Activated CD4-positive, alpha-beta T cell treated with anti-CD3 and anti-CD28 coated beads, Interleukin-2, Interleukin-6, amounts not matched to agents 100 ng/mL and 50 ng/mL, durations not matched to agents 16 hours and 8 hours (primary cell): ENCODE results near the gene SLIT3.

Source experiments
- DNase-seq: peaks from one replicate; pipeline ENCODE4 v3.0.0-alpha.2; 2020

The SLIT3 gene

GRCh38 chr5:168984135-168984675 lies 316.7 kb downstream of the SLIT3 start:
- DNase-seq, result no peak

GRCh38 chr5:168979135-168979534 lies 321.8 kb downstream of the SLIT3 start:
- DNase-seq, result no peak

GRCh38 chr5:168978500-168978899 lies 322.4 kb downstream of the SLIT3 start:
- no peak for DNase-seq

DNA sequence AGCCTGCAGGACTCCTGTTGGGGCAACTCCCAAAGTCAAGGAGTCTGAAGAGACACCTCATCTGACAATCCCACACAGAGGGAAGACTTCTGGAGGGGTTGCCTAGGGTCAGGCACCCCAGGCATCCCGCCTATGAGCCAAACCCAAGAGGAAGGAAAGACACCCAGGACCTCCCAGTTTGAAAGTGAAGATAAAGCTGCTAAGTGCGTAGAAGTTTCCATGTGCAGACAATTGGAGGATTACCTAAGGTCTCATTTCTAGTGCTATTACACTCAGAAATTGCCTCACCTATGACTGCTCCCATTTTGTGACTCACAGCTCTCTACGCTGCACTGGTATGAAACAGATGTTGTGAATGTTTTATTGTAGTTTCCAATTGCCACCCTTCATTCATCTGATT lies 322.9 kb downstream of the SLIT3 start:
- DNase-seq, result no peak

DNA sequence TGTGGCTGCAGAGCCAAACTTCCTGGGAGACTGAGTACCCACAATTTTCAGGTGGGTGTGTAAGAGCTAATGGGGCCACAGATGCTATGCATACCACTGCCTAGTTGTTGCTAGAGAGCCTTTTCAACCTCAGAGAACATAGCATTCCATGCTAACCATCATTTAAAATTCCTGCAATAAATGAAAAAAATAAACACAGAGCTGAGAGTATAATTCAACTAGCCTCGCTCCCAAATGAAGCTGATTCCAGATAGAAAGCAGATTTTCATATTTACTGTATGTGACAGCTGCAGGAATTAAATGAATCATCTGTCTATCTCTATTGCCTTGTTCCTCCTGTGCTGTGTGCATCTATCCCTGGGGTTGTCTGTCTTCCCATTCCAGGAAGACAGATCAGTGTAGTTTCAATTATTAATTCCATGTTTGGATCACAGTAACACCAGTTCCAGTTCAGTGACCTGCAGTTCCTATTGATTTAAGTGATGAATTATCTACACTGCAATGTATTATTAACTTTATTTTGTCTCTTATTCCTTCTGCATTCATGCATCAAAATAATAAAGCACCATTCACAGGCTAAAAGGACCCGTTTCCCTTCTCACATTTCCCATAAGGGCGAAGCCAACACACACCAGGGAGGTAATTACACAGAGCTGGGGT lies 324.5 kb downstream of the SLIT3 start:
- DNase-seq, result no peak

DNA sequence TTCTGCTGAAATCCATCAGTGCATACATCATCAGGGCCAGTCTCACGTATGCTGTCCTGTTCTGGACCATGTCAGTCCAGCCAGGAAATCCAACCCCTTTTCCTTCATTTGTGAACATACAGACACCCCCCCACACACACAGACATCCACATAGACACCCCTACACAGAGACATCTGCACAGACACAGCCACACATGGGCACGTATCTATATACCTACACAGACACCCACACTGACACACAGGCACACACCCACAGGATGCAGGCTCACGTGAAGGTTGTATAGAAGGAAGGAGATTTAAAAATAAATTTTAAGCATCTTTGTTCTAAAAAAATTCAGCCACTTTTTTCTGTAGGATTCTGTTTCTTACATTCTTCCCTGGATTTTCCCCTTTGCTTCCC lies 325.6 kb downstream of the SLIT3 start:
- DNase-seq, result no peak

- DNase-seq, result no peak
Measured at GRCh38 chr5:168974082-168974481, 326.9 kb downstream of the SLIT3 start.

- DNase-seq, result no peak
Measured at GRCh38 chr5:168972731-168973130, 328.2 kb downstream of the SLIT3 start.

- no peak for DNase-seq
Measured at GRCh38 chr5:168971100-168971499, 329.8 kb downstream of the SLIT3 start.

DNA sequence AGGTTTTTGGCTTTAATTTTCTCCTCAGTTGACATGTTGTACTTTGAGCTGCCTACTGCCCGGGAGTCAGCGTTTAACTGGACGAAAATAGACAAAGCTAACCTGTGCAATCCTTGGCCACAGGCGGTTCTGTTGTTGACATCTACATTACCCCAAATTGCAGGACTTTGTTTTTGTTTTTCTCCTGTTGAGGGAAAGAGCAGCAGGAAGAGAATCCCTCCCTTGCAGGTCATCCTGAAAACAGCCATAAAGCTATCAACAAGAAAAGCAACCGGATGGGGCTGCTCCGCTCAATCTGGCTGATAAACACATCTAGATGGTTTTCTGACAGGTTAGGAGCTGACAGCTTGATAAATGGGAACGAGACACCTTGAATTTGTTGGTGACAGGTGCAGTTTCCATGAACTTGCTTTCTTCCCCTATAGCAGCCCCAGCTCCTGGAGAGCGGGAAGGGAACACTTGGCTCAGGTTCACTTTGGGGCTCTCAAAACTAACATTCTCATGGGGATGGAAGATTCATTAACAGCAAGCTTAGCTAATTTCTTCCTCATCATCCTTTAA lies 331.5 kb downstream of the SLIT3 start:
- DNase-seq, result no peak

DNA sequence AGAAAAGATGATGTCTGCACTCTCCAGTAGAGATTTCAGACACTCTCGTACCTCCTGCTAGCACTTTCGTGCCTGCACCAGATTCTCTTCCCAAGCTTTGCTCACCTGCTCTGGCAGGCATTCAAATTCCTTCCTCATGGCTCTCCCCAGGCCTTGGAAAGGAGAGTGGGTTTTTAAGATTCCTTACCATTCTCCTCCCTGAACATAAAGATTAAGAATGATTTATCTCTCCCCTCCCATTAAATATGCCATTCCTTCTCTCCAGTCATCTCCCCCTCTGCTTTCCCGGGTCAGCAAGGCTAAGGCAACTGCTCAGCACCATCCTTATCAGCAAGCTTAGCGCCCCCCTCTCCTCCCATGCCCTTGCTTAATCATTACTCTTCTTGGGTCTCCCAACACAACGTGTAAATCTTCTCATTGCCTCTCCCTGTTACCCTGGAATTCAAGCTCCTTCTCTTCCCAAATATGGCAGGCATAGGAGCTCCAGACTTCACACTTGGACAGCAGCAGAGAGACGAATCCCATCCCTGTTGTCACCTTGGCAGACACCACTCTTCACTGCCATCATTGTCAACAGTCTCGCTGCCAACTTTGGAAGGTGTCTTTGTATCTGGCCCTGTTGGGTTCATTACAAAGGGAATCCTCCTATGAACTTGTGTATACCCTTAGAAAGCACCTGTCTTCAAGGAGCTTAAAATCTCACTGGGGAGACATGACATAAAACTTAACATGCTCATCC lies 332.9 kb downstream of the SLIT3 start:
- no peak for DNase-seq

DNA sequence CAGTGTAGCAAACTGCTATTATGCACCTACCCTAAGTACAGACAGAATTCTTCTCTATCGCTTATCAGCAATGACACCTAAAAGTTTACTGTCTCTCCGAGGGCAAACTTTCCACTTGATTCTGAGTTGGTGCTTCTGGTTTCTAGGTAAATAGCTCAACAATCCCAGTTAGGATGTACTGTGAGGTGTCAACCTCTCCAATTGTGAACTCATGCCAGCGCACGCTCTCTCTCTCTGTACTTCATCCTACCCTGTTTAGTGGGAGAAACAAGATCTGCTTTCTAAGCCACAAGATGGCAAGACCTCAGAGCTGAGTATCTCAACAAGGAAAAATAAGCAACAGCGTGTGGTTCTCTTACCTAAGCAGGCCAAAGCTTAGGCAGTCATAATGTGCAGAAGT lies 335.3 kb downstream of the SLIT3 start:
- no peak for DNase-seq

DNA sequence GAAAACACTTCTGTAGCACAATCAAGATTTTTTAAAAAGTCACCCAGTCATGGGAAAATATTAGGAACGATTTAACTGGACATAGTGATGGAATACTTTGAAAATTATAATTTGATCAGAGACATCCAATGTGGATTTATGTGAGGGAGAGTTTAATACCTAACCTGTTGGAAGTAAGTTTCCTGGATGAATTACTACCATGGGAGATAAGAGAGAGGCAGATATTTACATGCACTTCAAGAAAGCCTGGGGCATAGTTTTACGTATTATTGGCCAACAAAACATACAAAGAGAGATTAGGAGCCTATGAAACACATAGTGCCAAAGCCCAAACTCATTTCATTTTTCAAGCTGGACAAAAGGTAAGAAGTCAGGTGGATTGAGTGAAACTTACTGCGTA lies 336.8 kb downstream of the SLIT3 start:
- no peak for DNase-seq

DNA sequence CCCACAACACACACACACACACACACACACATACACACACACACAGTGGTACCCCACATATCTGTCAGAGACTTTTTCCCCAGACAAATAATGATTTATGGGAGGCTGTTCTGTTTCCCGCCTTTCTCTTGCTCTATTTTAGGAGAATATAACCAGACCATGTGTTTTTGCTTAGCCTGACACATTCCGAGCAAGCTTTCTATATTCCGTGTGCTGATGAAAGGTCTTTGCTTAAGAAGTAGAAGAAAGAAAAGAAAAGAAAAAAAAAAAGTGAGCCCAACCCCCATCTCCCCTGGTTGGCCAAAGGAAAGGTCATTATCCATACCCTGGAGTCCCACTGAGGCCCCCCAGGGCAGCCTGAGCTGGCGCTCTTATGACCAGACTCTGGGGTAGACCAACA lies 338.6 kb downstream of the SLIT3 start:
- no peak for DNase-seq

GRCh38 chr5:168961681-168962080 lies 339.3 kb downstream of the SLIT3 start:
- DNase-seq, result no peak

GRCh38 chr5:168960497-168960896 lies 340.4 kb downstream of the SLIT3 start:
- DNase-seq, result peak; percentile 4

GRCh38 chr5:168953351-168953750 lies 347.6 kb downstream of the SLIT3 start:
- DNase-seq, result no peak

DNA sequence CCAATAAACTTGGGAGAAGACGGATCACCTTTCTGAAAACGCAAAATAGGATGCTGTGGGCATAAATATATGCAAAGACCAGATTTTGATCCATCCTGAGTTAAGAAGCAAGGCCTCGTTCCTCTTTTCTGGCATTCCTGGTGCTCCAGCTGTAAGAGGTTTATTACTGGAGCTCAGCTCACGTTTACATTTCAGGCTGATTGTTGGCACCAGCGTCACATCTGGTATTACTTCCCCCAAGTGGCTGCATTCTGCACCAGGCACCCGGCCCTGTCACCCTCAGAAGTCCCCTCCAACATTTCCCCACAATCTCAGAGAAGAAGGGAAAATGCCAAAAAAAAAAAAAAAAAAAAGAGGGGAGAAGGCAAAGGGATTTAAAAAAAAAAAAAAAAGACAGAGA lies 348.7 kb downstream of the SLIT3 start:
- DNase-seq, result no peak

- no peak for DNase-seq
Measured at GRCh38 chr5:168951769-168952168, 349.2 kb downstream of the SLIT3 start.

DNA sequence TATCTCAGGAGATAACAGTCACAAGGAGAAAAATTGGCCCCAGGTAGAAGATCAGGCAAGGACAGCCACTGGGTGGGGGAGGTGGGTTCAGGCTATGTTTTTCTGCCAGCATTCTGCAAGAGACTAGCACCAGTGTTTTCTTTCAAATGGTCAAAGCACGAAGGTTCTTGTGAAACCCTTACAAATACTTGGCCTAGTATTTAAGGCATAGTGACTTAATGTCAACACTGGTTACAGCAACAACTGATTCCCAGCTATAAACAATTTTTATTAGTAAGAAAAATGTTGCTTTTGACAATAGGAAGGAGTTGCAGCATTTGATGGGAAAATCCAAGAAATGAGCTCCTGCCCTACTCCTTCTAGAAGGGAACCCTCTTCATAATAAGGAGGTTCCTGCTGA lies 349.6 kb downstream of the SLIT3 start:
- no peak for DNase-seq

DNA sequence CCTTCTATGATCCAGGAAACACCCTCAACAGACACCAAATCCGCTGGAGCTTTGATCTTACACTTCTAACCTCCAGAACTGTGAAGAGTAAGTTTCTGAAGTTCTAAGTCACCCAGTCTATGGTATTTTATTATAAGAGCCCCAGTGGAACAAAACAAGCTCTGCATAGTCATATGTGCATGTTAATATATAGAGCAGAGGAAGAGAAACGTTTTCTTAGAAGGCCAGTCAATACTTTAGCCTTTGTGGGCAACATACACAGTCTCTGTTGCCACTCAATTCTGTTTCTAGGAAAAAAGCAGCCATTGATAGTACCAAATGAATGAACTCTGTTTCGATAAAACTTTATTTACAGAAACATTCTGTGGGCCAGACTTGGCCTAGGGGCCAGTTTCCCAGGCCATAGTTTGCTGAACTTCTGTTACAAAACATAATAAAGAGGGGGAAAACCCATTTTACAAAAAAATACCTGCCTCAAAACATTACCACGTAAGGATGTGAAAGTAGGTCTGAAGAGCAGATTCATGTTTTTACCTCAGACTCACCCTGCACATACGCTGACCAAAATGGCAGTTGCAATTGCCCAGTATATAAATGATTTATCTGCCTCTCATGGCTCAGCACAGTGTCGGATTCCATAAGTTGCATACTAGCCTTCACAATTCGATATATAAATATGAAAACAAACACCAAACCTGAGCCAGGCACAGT lies 350.5 kb downstream of the SLIT3 start:
- peak; percentile 35 for DNase-seq

DNA sequence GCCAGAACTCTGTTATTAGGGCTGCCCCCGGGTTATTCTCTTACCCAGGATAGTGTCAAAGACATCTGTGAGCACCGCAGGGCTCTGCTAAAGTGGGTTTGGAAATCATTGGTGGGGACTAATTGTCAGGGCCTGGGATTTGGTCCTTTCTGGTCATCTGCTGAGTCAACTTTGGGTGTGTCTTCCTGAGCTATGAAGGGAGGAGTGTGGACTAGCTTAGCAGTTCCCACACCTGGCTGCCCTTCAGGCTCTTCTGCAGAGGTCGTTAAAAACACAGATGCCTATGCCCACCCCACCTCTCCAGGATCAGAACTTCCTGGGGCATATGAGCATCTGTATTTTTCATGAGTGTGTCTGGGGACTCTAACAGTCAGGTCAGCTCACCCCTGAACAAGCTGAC lies 352.2 kb downstream of the SLIT3 start:
- no peak for DNase-seq

- DNase-seq, result peak; percentile 64
Measured at GRCh38 chr5:168947212-168947868, 353.6 kb downstream of the SLIT3 start.
